Astrocyte of the spinal cord (primary cell): ENCODE data around the gene RAF1.

Experiments
- DNase-seq: peaks from one replicate; pipeline ENCODE4 v3.0.0; 2011; ENCODE audit warnings: low read depth, low spot score
- H3K4me3 ChIP-seq: 2 replicates; pipeline ENCODE4 v1.5.1; 2011; ENCODE audit warnings: low read depth, mild to moderate bottlenecking, low read length, moderate library complexity
- in situ Hi-C: cut with HindIII; loops from 2 replicates; pipeline ENCODE4 v1.10.0; 2017; ENCODE audit warnings: low sequenced_read_pairs
- TF ChIP-seq, protein P1 (sequence below): IDR thresholded peaks from 2 replicates; pipeline ENCODE4 v1.5.1; 2012; ENCODE audit warnings: low read depth, mild to moderate bottlenecking, low read length, inconsistent platforms

The RAF1 gene

DNA sequence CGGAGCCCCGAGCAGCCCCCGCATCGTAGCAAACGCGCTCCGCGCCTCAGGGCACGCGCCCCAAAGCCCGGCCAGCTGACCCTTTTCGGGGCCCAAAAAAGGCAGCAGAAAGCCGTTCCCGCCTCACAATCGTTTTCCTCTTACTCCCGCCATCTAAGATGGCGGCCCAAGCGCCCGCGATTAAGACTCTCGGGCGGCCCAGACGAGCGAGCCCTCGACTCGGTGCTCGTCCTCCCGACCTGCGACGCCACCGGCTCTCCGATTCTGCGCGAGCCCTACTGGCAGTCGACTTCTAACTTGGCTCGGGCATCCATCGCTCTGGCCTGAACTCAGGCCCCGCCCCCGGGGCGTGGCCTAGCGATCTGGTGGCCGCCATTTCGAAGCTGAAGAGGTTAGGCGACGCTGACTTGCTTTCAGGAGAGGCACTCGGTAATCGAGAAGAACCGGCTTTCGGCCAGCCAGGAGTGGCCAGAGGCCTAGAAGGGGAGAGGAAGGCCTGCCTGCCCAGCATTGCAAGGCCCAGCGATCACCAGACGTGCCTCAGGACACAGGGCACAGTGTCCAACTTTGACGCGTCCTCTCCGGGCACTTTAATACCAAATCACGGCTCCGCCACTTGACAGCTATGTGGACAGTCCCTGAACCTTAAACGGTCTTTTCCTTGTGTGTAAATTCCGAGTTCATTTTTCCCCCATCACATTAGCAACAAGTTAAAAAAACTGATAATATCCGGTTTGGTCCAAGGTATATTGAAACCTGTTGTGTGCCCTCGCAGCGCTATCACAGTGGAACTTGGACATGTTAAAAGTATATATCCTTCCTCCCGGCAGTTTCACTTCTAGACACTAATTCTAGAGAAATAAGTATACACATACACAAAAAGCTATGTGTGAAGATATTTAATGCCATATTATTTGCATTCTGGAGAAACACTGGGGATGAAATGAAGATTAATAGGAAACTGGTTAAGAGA, at the start of gene RAF1:
RAF1 (minus strand) TSS at position 182 of the 973 bp plus-strand sequence. CDS start 45,396 bp downstream, outside the sequence.
- TF ChIP-seq, protein P1, sequence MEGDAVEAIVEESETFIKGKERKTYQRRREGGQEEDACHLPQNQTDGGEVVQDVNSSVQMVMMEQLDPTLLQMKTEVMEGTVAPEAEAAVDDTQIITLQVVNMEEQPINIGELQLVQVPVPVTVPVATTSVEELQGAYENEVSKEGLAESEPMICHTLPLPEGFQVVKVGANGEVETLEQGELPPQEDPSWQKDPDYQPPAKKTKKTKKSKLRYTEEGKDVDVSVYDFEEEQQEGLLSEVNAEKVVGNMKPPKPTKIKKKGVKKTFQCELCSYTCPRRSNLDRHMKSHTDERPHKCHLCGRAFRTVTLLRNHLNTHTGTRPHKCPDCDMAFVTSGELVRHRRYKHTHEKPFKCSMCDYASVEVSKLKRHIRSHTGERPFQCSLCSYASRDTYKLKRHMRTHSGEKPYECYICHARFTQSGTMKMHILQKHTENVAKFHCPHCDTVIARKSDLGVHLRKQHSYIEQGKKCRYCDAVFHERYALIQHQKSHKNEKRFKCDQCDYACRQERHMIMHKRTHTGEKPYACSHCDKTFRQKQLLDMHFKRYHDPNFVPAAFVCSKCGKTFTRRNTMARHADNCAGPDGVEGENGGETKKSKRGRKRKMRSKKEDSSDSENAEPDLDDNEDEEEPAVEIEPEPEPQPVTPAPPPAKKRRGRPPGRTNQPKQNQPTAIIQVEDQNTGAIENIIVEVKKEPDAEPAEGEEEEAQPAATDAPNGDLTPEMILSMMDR = no peak
- peak within 1 kb of the TSS; percentile 94 for H3K4me3 ChIP-seq
- in situ Hi-C loops = no loop called here
- DNase-seq = peak; percentile 99

DNA sequence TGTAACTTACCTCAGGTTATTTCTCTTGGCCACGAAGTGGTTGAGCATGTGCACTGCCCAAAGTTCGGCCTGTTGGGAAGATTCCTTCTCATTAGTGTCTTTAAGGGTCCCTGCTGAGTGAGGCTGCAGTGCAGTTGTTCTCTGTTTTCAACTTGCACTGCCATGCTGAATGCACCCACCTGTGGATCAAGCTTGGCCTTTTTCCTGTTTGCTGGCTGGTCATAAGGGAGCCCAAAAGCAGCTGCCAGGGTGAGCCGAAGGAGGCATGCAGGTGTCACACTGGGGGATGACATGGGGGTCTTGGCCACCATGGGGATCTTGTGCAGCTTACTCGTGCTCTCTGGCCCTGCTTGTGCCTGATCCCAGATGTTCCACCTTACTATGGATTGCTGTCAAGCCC, 46.1 kb upstream of the RAF1 start:
- TF ChIP-seq, protein P1 = no peak
- in situ Hi-C loops = no loop called here
- H3K4me3 ChIP-seq = no peak overlapping the region
- DNase-seq = no peak

DNA sequence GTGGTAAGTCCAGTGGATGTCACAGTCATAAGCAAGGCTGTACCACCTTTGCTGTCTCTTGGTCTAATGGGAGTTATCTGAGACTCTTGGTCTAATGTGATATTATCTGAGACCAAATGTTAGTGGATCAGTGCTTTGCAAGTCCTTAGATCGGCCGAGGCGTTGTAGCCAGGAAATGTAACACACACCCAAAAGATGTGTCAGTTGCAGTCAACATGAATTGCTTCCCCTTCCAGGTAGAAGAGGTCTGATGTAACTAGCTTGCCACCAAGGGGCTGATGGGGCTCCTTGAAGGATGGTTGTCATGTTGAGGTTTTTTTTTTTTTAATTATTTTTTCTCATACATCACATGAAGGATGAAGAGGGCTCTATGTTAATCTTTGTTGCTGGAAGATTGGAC, 45.4 kb upstream of the RAF1 start:
- in situ Hi-C loops = no loop called here
- no peak overlapping the region for H3K4me3 ChIP-seq
- no peak for DNase-seq
- TF ChIP-seq, protein P1 = no peak

DNA sequence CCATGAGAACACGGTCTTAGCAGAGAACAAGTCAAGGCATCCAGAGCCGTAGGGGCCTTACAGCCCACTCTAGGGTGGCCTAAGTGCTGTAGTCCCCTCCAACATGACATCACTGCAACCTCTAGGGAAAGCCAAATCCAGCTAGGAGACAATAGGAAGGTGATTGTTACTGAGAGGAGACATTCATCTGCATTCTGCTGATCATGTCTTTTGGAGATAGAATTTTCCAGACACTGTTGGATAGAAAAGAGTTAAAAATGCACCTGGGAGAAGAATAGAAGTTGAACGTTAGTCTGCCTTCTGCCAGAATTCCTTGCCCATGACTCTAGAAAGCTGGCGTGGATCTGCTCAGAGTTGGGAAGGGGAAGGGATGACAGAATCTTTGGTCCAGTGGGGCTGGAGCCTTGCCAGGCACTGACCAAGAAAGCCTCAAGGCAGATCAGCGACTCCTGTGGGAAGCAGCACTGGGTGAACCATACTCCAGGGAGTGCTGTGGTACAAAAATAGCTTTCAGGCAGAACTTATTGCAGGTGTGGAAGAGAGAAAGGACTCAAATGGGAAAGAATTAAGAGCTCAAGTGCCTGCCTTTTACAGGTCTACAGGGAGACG, 44.8 kb upstream of the RAF1 start:
- peak; percentile 83 for DNase-seq
- in situ Hi-C loops = no loop called here
- no peak overlapping the region for H3K4me3 ChIP-seq
- TF ChIP-seq, protein P1 = peak; percentile 48

DNA sequence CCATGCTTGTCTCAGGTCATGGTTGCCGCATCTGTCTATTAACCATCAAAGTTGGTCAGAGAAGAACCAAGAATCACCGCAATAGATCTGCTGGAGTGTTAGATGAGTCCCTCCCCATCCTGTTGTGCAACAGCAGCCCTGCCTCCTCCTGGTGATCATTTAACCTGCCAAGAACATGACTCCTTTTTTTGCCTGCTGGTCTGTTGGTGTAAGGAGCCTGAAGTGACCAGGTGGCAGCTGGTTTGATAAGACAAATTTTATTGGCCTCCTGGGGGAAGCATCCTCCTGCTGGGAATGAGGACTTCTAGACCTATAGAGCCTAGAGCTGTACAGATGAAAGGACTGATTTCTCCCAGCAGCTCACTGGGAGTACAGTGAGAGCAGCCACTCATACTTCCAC, 43.5 kb upstream of the RAF1 start:
- no peak for DNase-seq
- TF ChIP-seq, protein P1 = no peak
- in situ Hi-C loops = no loop called here
- no peak overlapping the region for H3K4me3 ChIP-seq

DNA sequence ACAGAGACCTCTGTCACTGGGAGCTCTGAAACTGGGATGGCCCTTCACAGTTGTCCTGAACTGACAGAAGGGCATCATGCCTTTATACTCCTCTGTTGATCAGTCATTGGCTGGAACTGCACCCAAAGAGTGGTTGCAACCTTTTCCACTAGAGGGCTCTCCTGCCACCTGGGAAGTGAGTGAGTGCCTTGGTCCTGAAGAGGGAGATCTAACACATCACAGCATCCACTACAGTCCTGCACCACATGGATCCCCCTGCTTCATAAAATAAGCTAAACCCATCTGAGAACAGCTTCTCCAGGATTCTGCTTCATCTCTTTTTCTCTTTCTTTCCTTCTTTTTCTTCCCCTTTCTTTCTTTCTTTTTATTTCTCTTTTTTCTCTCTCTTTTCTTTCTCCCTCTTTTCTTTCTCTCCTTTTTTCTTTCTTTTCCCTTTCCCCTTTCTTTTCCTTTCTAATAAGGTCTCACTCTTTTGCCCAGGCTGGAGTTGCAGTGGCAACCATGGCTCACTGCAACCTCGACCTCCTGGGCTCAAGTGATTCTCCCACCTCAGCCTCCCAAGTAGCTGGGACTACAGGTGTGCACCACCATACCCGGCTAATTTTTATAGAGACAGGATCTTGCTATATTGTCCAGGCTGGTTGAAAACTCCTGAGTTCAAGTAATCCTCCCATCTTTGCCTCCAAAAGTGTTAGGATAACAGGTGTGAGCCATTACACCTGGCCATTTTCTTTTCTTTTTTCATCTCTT, 42.8 kb upstream of the RAF1 start:
- in situ Hi-C loops = no loop called here
- TF ChIP-seq, protein P1 = peak; percentile 89
- no peak overlapping the region for H3K4me3 ChIP-seq
- peak; percentile 70 for DNase-seq
